NCI-H2107 treated with DMSO at 0.1 percent for 48 hours (cell line): ENCODE measurements around the gene ITPRID1.
A peak's percentile ranks its signal among the peaks of the same experiment; 100 is the strongest.
"Not testable (repeated sequence)": the region's sequence is repeated elsewhere in the genome, so short reads cannot be mapped to it uniquely, and the experiment has no call there.

Experiments
- DNase-seq: peaks from one replicate; lab custom pipeline; 2025; ENCODE audit not compliant: unreplicated experiment; lab: John Stamatoyannopoulos, UW

ITPRID1 gene

DNA sequence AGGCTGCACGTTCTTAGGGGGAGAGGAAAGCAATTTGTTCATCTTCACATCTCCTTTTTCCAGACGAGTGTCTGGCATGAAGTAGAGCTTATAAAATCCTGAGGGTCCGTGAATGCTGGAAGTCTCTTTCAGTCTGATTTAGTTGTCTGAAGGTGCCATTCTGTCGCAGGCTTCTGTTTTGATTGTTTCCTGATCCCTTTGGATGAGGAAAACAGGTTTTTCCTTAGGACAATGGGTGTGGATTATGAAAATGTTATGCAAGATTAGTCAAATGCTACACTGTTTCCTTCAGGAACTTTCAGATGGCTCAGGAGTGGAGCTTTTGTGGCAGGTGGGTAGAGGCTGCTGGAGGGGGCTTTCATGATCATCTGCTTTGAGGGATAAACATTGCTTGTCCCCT is at the start of gene ITPRID1:
ITPRID1 (plus strand) TSS at position 301 of the 400 bp plus-strand sequence. CDS start 38,935 bp downstream, outside the sequence.
- no peak for DNase-seq

DNA sequence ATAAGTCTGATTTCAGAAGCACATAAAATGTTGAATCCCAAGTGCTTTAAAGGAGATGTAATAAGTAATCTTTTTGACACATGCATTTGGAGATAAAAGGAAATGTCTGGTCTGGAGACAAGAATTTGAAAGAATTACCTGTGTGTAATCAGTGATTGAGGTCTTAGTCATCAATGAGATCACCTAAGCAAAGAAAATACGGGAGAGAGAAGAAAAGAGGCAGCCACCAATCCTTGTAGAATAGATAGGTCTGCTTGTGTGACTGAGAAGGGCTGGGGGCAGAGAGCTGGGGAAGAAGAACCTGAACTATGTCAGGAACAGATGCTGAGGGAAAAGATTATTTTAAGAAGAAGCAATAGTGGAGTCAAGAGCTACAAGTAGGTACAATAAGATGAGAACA is 49.3 kb upstream of the ITPRID1 start:
- DNase-seq, result no peak

- DNase-seq, result no peak
These were observed 48.6 kb upstream of the ITPRID1 start for GRCh38 chr7:31465285-31465684.

GRCh38 chr7:31466036-31466435 is 47.9 kb upstream of the ITPRID1 start:
- DNase-seq, result peak; percentile 2

GRCh38 chr7:31470883-31471282 is 43.0 kb upstream of the ITPRID1 start:
- DNase-seq, result not testable (repeated sequence)

GRCh38 chr7:31475368-31475767 is 38.5 kb upstream of the ITPRID1 start:
- DNase-seq, result no peak

- no peak for DNase-seq
These were observed 37.7 kb upstream of the ITPRID1 start for GRCh38 chr7:31476073-31476745.

DNA sequence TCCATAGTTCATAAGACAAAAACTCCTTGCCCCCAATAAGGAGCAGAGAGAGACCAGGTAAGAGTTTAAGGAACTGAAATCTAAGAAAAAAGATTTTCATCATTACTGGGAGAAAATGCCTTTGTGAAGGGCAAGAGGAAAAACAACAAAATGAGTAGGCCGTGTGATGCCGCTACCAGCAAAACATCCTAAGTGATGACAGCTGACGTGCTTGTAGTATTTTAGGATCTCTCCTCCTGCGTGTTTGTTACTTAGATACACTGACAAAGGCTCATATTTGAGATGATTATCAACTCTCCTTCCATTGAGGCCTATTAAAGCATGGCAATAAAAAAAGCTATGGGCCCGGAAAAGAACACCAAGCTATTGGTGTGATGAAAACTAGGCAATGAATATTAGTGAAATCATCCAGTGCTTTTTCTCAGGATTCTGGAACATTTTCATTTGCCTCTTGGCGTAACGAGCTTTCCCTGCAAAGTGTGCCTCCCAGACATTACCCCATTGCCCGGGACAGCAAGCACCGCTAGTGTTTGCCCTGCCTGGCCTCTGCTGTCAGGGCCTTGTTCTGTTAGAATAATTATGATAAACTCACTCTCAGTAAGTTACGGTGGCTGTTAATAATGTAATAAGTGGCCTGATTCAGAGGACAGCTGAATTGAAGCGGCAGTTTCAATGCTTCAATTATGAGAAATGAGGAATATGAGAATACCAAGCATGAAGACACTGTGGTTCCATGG is 36.8 kb upstream of the ITPRID1 start:
- no peak for DNase-seq

DNA sequence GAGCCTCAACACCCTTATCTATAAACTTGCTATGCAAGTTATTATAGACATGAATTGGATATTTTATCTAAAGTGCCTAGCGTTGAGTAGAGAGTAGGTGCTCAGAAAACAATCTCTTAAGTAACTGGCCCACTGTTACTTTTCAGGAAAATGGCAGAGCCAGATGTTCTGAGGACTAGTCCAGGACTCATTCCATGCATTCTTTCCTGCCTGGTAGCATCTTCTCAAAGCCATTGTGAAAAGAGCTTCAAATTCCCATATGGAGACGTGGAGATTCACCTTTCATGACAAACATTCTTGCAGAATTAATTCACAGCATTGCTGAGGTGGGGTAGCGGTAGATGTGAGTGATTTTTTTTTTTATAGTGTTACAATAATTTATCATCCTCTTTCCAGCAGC is 35.9 kb upstream of the ITPRID1 start:
- no peak for DNase-seq

- DNase-seq, result no peak
These were observed 35.2 kb upstream of the ITPRID1 start for GRCh38 chr7:31478721-31479120.

DNA sequence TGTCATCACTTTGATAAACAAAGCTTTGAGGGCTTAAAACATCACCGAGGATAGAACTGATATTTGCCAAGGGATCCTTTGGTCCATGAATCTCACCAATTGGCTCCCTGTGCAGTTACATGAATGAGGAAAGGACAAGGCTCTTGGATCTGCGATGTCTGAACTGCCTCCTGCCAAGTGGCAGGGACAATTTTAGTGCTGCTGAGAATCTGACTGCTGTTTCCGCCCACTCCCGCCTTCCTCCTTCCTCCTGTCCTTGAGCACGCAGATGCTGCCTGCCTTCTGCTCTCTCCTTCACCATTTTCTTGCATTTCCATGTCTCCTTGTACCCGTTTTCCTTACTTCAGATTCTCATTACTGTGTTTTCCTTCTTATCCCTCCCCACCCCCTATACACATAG is 26.8 kb upstream of the ITPRID1 start:
- no peak for DNase-seq

- no peak for DNase-seq
These were observed 26.4 kb upstream of the ITPRID1 start for GRCh38 chr7:31487476-31487875.

- DNase-seq, result no peak
These were observed 25.2 kb upstream of the ITPRID1 start for GRCh38 chr7:31488562-31489203.

GRCh38 chr7:31490796-31491314 is 23.0 kb upstream of the ITPRID1 start:
- DNase-seq, result no peak

DNA sequence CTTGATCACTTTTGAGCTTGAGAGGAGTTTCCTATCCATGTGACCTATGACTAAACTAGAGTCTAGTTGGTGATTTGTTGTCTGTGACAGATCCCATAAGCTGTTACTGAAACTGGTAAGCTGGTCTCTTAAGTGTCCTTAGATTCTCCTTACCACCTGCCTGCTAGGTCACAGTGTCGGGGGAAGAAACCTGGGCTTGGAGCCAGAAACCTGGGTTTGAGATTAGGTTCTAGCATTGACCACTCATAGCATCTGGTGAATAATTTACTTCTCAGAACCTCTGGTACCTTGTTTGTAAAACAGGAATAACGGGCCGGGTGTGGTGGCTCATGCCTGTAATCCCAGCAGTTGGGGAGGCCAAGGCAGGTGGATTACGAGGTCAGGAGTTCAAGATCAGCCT is 21.8 kb upstream of the ITPRID1 start:
- DNase-seq, result no peak

DNA sequence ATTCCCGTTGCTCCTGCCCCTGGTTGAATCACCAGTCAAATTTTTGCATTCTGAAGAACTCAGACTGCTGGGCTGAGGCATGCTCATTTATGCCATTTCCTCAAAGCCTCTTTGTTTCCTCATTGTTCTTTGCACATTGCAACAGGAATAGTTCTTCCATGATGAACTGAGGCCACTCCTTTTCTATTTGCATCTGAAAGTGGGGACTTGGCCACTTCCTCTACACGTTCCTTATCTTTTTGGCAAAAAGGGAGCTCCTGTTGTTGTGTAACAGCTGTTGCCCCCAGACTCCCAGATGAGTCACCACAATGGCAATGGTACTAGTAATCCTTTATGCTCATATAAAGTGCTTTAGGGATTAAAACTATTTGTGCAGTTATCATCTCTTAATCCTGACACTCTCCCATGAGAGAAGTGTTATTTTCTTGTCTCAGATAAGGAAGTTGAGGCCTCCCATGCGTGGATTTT is 20.1 kb upstream of the ITPRID1 start:
- no peak for DNase-seq

- DNase-seq, result no peak
These were observed 19.5 kb upstream of the ITPRID1 start for GRCh38 chr7:31494421-31494820.

DNA sequence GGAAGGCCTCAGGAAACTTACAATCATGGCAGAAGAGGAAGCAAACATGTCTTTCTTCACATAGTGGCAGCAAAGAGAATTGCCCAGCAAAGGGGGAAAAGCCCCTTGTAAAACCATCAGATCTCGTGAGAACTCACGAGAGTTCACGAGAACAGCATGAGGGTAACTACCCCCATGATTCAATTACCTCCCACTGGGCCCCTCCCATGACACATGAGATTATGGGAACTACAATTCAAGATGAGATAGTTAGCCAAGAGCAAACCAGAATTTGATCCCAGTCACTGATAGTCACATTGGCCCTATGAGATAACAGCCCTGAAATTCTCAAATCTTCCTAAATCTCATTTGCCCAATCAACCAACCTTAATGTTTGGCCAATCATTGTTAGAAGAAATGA is 18.2 kb upstream of the ITPRID1 start:
- DNase-seq, result no peak

DNA sequence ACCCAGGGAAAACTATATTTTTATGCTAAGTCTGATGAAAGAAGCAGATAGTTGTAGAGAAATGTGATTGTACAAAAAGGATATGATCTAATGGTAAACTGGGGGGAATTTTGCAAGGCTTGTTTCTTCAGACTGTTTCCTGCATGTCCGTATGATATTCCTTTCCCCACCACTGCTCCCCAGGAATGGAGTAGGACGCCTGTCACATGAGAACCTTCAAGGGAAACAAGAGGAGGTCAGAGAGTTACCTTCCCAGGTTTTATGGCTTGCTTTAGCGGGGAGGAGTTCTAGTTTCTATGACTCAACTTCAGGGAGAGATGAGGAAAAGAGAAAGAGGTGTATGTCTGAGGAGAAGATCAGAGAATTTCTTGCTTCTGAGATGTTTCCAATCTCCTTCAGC is 16.4 kb upstream of the ITPRID1 start:
- DNase-seq, result no peak

DNA sequence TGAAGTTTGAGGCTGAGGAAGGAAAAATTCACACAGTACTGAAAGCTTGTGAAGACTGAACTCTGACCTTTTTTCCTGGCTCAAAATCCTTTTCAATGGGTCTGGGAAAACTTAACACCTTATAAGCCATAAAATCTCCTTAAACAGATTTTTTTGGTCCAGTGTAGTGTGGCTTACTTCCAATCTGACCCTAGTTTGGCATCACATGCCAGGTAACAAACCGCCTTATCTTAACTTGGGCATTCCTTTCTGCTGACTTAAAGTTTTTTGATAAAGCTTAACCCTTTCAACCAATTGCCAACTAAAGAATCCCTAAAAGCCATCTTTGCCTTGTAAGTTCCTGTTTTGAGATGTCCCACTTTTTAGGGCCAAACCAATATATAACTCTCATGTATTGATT is 13.2 kb upstream of the ITPRID1 start:
- no peak for DNase-seq

- DNase-seq, result no peak
These were observed 5.1 kb upstream of the ITPRID1 start for GRCh38 chr7:31508823-31509222.

DNA sequence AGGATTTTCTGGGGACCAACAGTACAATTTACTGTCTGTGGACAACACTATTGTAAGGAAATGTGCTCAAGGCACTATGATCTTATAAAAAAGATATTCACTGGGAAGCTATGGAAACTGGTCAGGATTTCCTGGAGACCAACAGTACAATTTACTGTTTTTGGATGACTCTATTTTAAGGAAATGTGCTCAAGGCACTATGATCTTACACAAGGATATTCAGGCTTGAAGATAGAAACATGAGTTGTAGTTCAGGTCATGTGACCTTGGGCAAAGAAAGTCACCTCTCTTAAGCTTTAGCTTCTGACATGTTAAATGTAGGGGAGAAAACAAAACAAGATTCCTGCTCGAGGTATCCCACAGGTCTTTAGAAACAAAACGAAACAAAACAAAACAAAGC is 1.7 kb upstream of the ITPRID1 start:
- no peak for DNase-seq
